GM19324 (cell line): ENCODE measurements around the gene CACNA1C.
A peak's percentile ranks its signal among the peaks of the same experiment; 100 is the strongest.

Source experiments
- ATAC-seq: cut with Tn5 transposase; IDR thresholded peaks from one replicate; pipeline ENCODE4 v1.9.1; 2021; ENCODE audit warnings: mild to moderate bottlenecking, moderate library complexity; ENCODE audit not compliant: unreplicated experiment, low FRiP score

CACNA1C gene

GRCh38 chr12:2686280-2686646, 633.5 kb downstream of the CACNA1C start:
- ATAC-seq: no peak

GRCh38 chr12:2687058-2687457, 634.3 kb downstream of the CACNA1C start:
- ATAC-seq: no peak

GRCh38 chr12:2687726-2688125, 634.9 kb downstream of the CACNA1C start:
- ATAC-seq: no peak

GRCh38 chr12:2688381-2688931, 635.7 kb downstream of the CACNA1C start:
- ATAC-seq: no peak

GRCh38 chr12:2689393-2689792, 636.6 kb downstream of the CACNA1C start:
- no peak for ATAC-seq

GRCh38 chr12:2689879-2690278, 637.1 kb downstream of the CACNA1C start:
- ATAC-seq: no peak

GRCh38 chr12:2690348-2691005, 637.7 kb downstream of the CACNA1C start:
- no peak for ATAC-seq

GRCh38 chr12:2691006-2691344, 638.2 kb downstream of the CACNA1C start:
- ATAC-seq: no peak

GRCh38 chr12:2691345-2692071, 638.7 kb downstream of the CACNA1C start:
- peak; percentile 73 for ATAC-seq

GRCh38 chr12:2692080-2692479, 639.3 kb downstream of the CACNA1C start:
- ATAC-seq: no peak

- no peak for ATAC-seq
Measured at GRCh38 chr12:2693244-2693860, 640.6 kb downstream of the CACNA1C start.

- ATAC-seq: no peak
Measured at GRCh38 chr12:2693980-2694610, 641.3 kb downstream of the CACNA1C start.

- no peak for ATAC-seq
Measured at GRCh38 chr12:2696136-2696535, 643.3 kb downstream of the CACNA1C start.

- ATAC-seq: no peak
Measured at GRCh38 chr12:2697057-2697800, 644.4 kb downstream of the CACNA1C start.

GRCh38 chr12:2698566-2698965, 645.8 kb downstream of the CACNA1C start:
- ATAC-seq: no peak

- no peak for ATAC-seq
Measured at GRCh38 chr12:2710701-2711100, 657.9 kb downstream of the CACNA1C start.

- no peak for ATAC-seq
Measured at GRCh38 chr12:2719392-2719791, 666.6 kb downstream of the CACNA1C start.

GRCh38 chr12:2722806-2723205, 670.0 kb downstream of the CACNA1C start:
- no peak for ATAC-seq

GRCh38 chr12:2732290-2732689, 679.5 kb downstream of the CACNA1C start:
- no peak for ATAC-seq
